ENCODE results near the gene DLG2.

The DLG2 gene

GRCh38 chr11:84250834-84251613 is 1376.1 kb downstream of the DLG2 start:
- no peaks in the 10 kb centered on the region for H3K4me1 ChIP-seq (ENCODE audit: control insufficient read depth, insufficient read depth, low read length, poor library complexity, severe bottlenecking)
- no peak overlapping the region for H3K27ac ChIP-seq (ENCODE audit: insufficient read depth, low read length, poor library complexity, severe bottlenecking)
- no peak overlapping the region for H3K4me3 ChIP-seq (ENCODE audit: insufficient read depth, low read depth, low read length, poor library complexity, severe bottlenecking)
- DNase-seq = no peak
- no peaks in the 10 kb centered on the region for H3K36me3 ChIP-seq (ENCODE audit: control insufficient read depth, insufficient read depth, low read length)
- no peaks in the 10 kb centered on the region for H3K27me3 ChIP-seq (replicated peaks; ENCODE audit: control insufficient read depth, insufficient read depth, low read length, poor library complexity, severe bottlenecking)
- H3K9me3 ChIP-seq (ENCODE audit: control insufficient read depth, low read length) = no peaks in the 10 kb centered on the region

GRCh38 chr11:84249344-84250135 is 1377.6 kb downstream of the DLG2 start:
- Histone ChIP-seq H3K27me3 (replicated peaks; ENCODE audit: control insufficient read depth, insufficient read depth, low read length, poor library complexity, severe bottlenecking) (no peaks in the 10 kb centered on the region), H3K36me3 (ENCODE audit: control insufficient read depth, insufficient read depth, low read length) (no peaks in the 10 kb centered on the region), H3K9me3 (ENCODE audit: control insufficient read depth, low read length) (no peaks in the 10 kb centered on the region), H3K4me3 (ENCODE audit: insufficient read depth, low read depth, low read length, poor library complexity, severe bottlenecking) (no peak overlapping the region), H3K4me1 (ENCODE audit: control insufficient read depth, insufficient read depth, low read length, poor library complexity, severe bottlenecking) (no peaks in the 10 kb centered on the region), H3K27ac (ENCODE audit: insufficient read depth, low read length, poor library complexity, severe bottlenecking) (no peak overlapping the region)
- DNase-seq = no peak

- no peaks in the 10 kb centered on the region for H3K36me3 ChIP-seq (ENCODE audit: control insufficient read depth, insufficient read depth, low read length)
- no peaks in the 10 kb centered on the region for H3K4me1 ChIP-seq (ENCODE audit: control insufficient read depth, insufficient read depth, low read length, poor library complexity, severe bottlenecking)
- no peak overlapping the region for H3K27ac ChIP-seq (ENCODE audit: insufficient read depth, low read length, poor library complexity, severe bottlenecking)
- no peak for DNase-seq
- H3K4me3 ChIP-seq (ENCODE audit: insufficient read depth, low read depth, low read length, poor library complexity, severe bottlenecking) = no peak overlapping the region
- H3K9me3 ChIP-seq (ENCODE audit: control insufficient read depth, low read length) = no peaks in the 10 kb centered on the region
- no peaks in the 10 kb centered on the region for H3K27me3 ChIP-seq (replicated peaks; ENCODE audit: control insufficient read depth, insufficient read depth, low read length, poor library complexity, severe bottlenecking)
These were observed 1379.2 kb downstream of the DLG2 start for GRCh38 chr11:84247926-84248325.

GRCh38 chr11:84247129-84247528 is 1380.0 kb downstream of the DLG2 start:
- no peaks in the 10 kb centered on the region for H3K4me1 ChIP-seq (ENCODE audit: control insufficient read depth, insufficient read depth, low read length, poor library complexity, severe bottlenecking)
- H3K27ac ChIP-seq (ENCODE audit: insufficient read depth, low read length, poor library complexity, severe bottlenecking) = no peak overlapping the region
- no peak overlapping the region for H3K4me3 ChIP-seq (ENCODE audit: insufficient read depth, low read depth, low read length, poor library complexity, severe bottlenecking)
- no peak for DNase-seq
- H3K36me3 ChIP-seq (ENCODE audit: control insufficient read depth, insufficient read depth, low read length) = no peaks in the 10 kb centered on the region
- no peaks in the 10 kb centered on the region for H3K27me3 ChIP-seq (replicated peaks; ENCODE audit: control insufficient read depth, insufficient read depth, low read length, poor library complexity, severe bottlenecking)
- H3K9me3 ChIP-seq (ENCODE audit: control insufficient read depth, low read length) = no peaks in the 10 kb centered on the region

- Histone ChIP-seq H3K4me3 (ENCODE audit: insufficient read depth, low read depth, low read length, poor library complexity, severe bottlenecking) (no peak overlapping the region), H3K36me3 (ENCODE audit: control insufficient read depth, insufficient read depth, low read length) (no peaks in the 10 kb centered on the region), H3K27me3 (replicated peaks; ENCODE audit: control insufficient read depth, insufficient read depth, low read length, poor library complexity, severe bottlenecking) (no peaks in the 10 kb centered on the region), H3K4me1 (ENCODE audit: control insufficient read depth, insufficient read depth, low read length, poor library complexity, severe bottlenecking) (no peaks in the 10 kb centered on the region), H3K27ac (ENCODE audit: insufficient read depth, low read length, poor library complexity, severe bottlenecking) (no peak overlapping the region), H3K9me3 (ENCODE audit: control insufficient read depth, low read length) (no peaks in the 10 kb centered on the region)
- no peak for DNase-seq
These were observed 1383.4 kb downstream of the DLG2 start for GRCh38 chr11:84243629-84244263.

- Histone ChIP-seq H3K4me3 (ENCODE audit: insufficient read depth, low read depth, low read length, poor library complexity, severe bottlenecking) (no peak overlapping the region), H3K27ac (ENCODE audit: insufficient read depth, low read length, poor library complexity, severe bottlenecking) (no peak overlapping the region), H3K9me3 (ENCODE audit: control insufficient read depth, low read length) (no peaks in the 10 kb centered on the region), H3K36me3 (ENCODE audit: control insufficient read depth, insufficient read depth, low read length) (no peaks in the 10 kb centered on the region), H3K27me3 (replicated peaks; ENCODE audit: control insufficient read depth, insufficient read depth, low read length, poor library complexity, severe bottlenecking) (no peaks in the 10 kb centered on the region), H3K4me1 (ENCODE audit: control insufficient read depth, insufficient read depth, low read length, poor library complexity, severe bottlenecking) (no peaks in the 10 kb centered on the region)
- no peak for DNase-seq
These were observed 1385.6 kb downstream of the DLG2 start for GRCh38 chr11:84241343-84242131.

GRCh38 chr11:84240847-84241246 is 1386.3 kb downstream of the DLG2 start:
- DNase-seq = no peak
- Histone ChIP-seq H3K9me3 (ENCODE audit: control insufficient read depth, low read length) (no peaks in the 10 kb centered on the region), H3K36me3 (ENCODE audit: control insufficient read depth, insufficient read depth, low read length) (no peaks in the 10 kb centered on the region), H3K27ac (ENCODE audit: insufficient read depth, low read length, poor library complexity, severe bottlenecking) (no peak overlapping the region), H3K4me1 (ENCODE audit: control insufficient read depth, insufficient read depth, low read length, poor library complexity, severe bottlenecking) (no peaks in the 10 kb centered on the region), H3K4me3 (ENCODE audit: insufficient read depth, low read depth, low read length, poor library complexity, severe bottlenecking) (no peak overlapping the region), H3K27me3 (replicated peaks; ENCODE audit: control insufficient read depth, insufficient read depth, low read length, poor library complexity, severe bottlenecking) (no peaks in the 10 kb centered on the region)

- Histone ChIP-seq H3K27me3 (replicated peaks; ENCODE audit: control insufficient read depth, insufficient read depth, low read length, poor library complexity, severe bottlenecking) (no peaks in the 10 kb centered on the region), H3K4me3 (ENCODE audit: insufficient read depth, low read depth, low read length, poor library complexity, severe bottlenecking) (no peak overlapping the region), H3K9me3 (ENCODE audit: control insufficient read depth, low read length) (no peaks in the 10 kb centered on the region), H3K36me3 (ENCODE audit: control insufficient read depth, insufficient read depth, low read length) (no peaks in the 10 kb centered on the region), H3K27ac (ENCODE audit: insufficient read depth, low read length, poor library complexity, severe bottlenecking) (no peak overlapping the region), H3K4me1 (ENCODE audit: control insufficient read depth, insufficient read depth, low read length, poor library complexity, severe bottlenecking) (no peaks in the 10 kb centered on the region)
- no peak for DNase-seq
These were observed 1390.7 kb downstream of the DLG2 start for GRCh38 chr11:84236436-84236835.

- H3K27me3 ChIP-seq (replicated peaks; ENCODE audit: control insufficient read depth, insufficient read depth, low read length, poor library complexity, severe bottlenecking) = no peaks in the 10 kb centered on the region
- H3K4me3 ChIP-seq (ENCODE audit: insufficient read depth, low read depth, low read length, poor library complexity, severe bottlenecking) = no peak overlapping the region
- no peaks in the 10 kb centered on the region for H3K36me3 ChIP-seq (ENCODE audit: control insufficient read depth, insufficient read depth, low read length)
- no peak for DNase-seq
- no peaks in the 10 kb centered on the region for H3K4me1 ChIP-seq (ENCODE audit: control insufficient read depth, insufficient read depth, low read length, poor library complexity, severe bottlenecking)
- H3K27ac ChIP-seq (ENCODE audit: insufficient read depth, low read length, poor library complexity, severe bottlenecking) = no peak overlapping the region
- no peaks in the 10 kb centered on the region for H3K9me3 ChIP-seq (ENCODE audit: control insufficient read depth, low read length)
These were observed 1392.5 kb downstream of the DLG2 start for GRCh38 chr11:84234462-84235202.

Data from effector memory CD4-positive, alpha-beta T cell (primary cell).